Measurements from ENCODE around the gene RAPGEF6. TPM values are rescaled to one million over a fixed set of nuclear protein-coding genes. Genes with fewer than 3 reads are reported as not detected.
A peak's percentile ranks its signal among the peaks of the same experiment; 100 is the strongest.

RAPGEF6 gene
- total RNA-seq, 1 experiment from 2014 or later: 9.7 TPM

DNA sequence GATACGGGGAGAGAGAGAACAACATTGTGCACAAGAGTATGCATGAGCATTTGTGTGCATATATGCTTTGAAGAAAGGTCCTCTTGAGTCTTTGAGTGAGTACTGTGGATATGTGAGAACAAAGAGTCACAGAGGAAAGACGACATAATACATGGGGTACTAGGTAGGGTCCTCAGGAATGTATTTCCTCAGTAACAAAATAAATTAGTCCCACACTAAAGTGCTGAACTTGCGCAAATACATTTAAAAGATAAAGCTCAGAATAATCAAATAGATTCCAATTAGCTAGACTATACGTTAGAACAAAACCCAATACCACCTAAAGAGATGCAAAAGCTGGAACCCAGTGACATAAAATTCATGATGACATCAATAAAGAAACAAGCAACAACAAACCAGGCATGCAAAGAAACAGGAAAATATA is 70.8 kb downstream of the RAPGEF6 start:
- no peaks in the 10 kb centered on the region for H3K9me3 ChIP-seq (ENCODE audit: low read length)
- no peaks in the 10 kb centered on the region for H3K4me1 ChIP-seq (ENCODE audit: insufficient read depth, low read length)
- intact Hi-C loops (cut with micrococcal nuclease): no loop called here
- DNase-seq: no peak
- ChIA-PET POLR2A (ENCODE audit: unreplicated experiment) (no interaction called here), CTCF (interaction anchor here (0.6 kb wide), 1 partner anchor 78 kb away, joined by 6 read pairs; no protein-coding TSS in a partner anchor)
- H3K36me3 ChIP-seq (ENCODE audit: low read depth, low read length): peaks cover 3% of the 10 kb centered on the region; the same call in 1 of the 2 replicates
- no TSS peak for BruUV-seq (replicated peaks)
- no peaks in the 10 kb centered on the region for H3K9me2 ChIP-seq (replicated peaks; ENCODE audit: low read length)
- no peak for TF ChIP-seq EZH2 (IDR thresholded peaks at IDR 0.05; ENCODE audit: low read length, unreplicated experiment)
- no peak for TF ChIP-seq EZH2phosphoT487 (IDR thresholded peaks at IDR 0.05; ENCODE audit: borderline replicate concordance, low read length)
- TF ChIP-seq, protein P1, sequence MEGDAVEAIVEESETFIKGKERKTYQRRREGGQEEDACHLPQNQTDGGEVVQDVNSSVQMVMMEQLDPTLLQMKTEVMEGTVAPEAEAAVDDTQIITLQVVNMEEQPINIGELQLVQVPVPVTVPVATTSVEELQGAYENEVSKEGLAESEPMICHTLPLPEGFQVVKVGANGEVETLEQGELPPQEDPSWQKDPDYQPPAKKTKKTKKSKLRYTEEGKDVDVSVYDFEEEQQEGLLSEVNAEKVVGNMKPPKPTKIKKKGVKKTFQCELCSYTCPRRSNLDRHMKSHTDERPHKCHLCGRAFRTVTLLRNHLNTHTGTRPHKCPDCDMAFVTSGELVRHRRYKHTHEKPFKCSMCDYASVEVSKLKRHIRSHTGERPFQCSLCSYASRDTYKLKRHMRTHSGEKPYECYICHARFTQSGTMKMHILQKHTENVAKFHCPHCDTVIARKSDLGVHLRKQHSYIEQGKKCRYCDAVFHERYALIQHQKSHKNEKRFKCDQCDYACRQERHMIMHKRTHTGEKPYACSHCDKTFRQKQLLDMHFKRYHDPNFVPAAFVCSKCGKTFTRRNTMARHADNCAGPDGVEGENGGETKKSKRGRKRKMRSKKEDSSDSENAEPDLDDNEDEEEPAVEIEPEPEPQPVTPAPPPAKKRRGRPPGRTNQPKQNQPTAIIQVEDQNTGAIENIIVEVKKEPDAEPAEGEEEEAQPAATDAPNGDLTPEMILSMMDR (conservative IDR thresholded peaks at IDR 0.05; ENCODE audit: low read depth, low read length): no peak
- H3K27me3 ChIP-seq (ENCODE audit: low read length): no peaks in the 10 kb centered on the region
- ATAC-seq: no peak
- H3K4me3 ChIP-seq (ENCODE audit: low read length): no peak overlapping the region
- no peaks in the 10 kb centered on the region for H3F3A ChIP-seq (ENCODE audit: low read length, unreplicated experiment)
- no peak overlapping the region for H2AFZ ChIP-seq (ENCODE audit: low read length)
- no peak overlapping the region for H3K4me2 ChIP-seq (ENCODE audit: low read length)
- H3K79me2 ChIP-seq (ENCODE audit: low read length): 0 out of 2 replicates have a peak, but pooled peaks cover 8% of the 10 kb centered on the region
- H3K27ac ChIP-seq (ENCODE audit: low read length): no peak overlapping the region
- no peaks in the 10 kb centered on the region for H4K20me1 ChIP-seq (ENCODE audit: low read length)
- H3K9ac ChIP-seq (ENCODE audit: low read length): no peak overlapping the region

DNA sequence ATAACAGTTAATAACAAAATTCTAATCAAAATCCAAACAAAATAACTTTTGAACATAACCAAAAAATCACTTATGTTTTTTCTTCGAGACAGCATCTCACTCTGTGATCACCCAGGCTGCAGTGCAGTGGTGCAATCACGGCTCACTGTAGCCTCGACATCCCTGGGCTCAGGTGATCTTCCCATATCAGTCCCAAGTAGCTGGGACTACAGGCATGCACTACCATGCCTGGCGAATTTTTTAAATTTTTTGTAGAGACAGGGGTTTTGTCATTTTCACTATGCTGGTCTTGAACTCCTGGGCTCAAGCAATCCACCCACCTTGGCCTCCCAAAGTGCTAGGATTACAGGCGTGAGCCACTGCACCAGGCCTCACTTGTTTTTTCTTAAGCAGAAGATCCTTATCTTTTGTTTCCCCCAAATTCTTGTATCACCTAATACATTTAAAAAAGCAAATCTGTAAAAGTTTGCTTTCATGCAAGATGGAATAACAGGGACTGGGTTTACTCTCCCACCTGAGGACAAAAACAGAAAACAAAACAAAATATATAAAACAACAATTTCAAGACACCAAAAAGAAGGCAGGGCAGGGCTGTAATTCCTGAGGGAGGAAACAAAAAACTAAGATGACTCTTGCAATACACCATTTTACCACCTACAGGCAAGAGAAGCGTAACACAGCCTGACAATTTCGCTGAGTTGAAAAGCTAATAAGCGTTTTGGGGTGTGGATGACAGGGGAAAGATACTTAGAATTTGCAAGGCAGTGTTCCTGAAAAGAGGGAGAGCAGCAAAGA is 71.4 kb downstream of the RAPGEF6 start:
- DNase-seq (no peak), ATAC-seq (no peak)
- H3K27ac ChIP-seq (ENCODE audit: low read length): no peak overlapping the region
- ChIA-PET POLR2A (ENCODE audit: unreplicated experiment) (no interaction called here), CTCF (interaction anchor here (0.6 kb wide), 1 partner anchor 77 kb away, joined by 6 read pairs; no protein-coding TSS in a partner anchor)
- no peak for TF ChIP-seq EZH2phosphoT487 (IDR thresholded peaks at IDR 0.05; ENCODE audit: borderline replicate concordance, low read length)
- no peak for TF ChIP-seq EZH2 (IDR thresholded peaks at IDR 0.05; ENCODE audit: low read length, unreplicated experiment)
- TF ChIP-seq, protein P1 (conservative IDR thresholded peaks at IDR 0.05; ENCODE audit: low read depth, low read length): peak; percentile 10; the same call in 1 of the 2 replicates
- no peak overlapping the region for H3K4me2 ChIP-seq (ENCODE audit: low read length)
- peaks cover 3% of the 10 kb centered on the region; the same call in 1 of the 2 replicates for H3K36me3 ChIP-seq (ENCODE audit: low read depth, low read length)
- H3K9me2 ChIP-seq (replicated peaks; ENCODE audit: low read length): no peaks in the 10 kb centered on the region
- H4K20me1 ChIP-seq (ENCODE audit: low read length): no peaks in the 10 kb centered on the region
- H3F3A ChIP-seq (ENCODE audit: low read length, unreplicated experiment): no peaks in the 10 kb centered on the region
- H3K4me1 ChIP-seq (ENCODE audit: insufficient read depth, low read length): no peaks in the 10 kb centered on the region
- no peak overlapping the region for H2AFZ ChIP-seq (ENCODE audit: low read length)
- H3K4me3 ChIP-seq (ENCODE audit: low read length): no peak overlapping the region
- intact Hi-C loops (cut with micrococcal nuclease): no loop called here
- H3K27me3 ChIP-seq (ENCODE audit: low read length): no peaks in the 10 kb centered on the region
- BruUV-seq (replicated peaks): no TSS peak
- H3K79me2 ChIP-seq (ENCODE audit: low read length): 0 out of 2 replicates have a peak, but pooled peaks cover 8% of the 10 kb centered on the region
- no peak overlapping the region for H3K9ac ChIP-seq (ENCODE audit: low read length)
- no peaks in the 10 kb centered on the region for H3K9me3 ChIP-seq (ENCODE audit: low read length)

DNA sequence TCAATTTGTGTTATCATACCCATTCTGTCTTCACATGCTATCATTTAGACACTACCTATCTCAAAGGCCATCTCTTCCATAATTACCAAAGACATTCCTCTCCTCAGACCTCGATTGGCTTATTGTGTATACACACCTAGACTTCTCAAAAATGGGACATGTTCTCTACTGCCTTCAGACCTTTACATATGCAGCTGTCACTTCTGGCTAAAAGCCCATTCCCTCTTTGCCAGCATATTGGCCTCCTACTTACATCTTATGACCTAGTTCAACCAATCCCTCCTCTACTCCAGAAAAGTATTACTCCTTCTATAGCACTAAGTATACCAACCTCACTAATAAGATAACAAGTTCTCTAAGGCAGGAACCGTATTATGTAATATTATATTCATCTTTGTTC is 84.4 kb downstream of the RAPGEF6 start:
- no peaks in the 10 kb centered on the region for H3K4me1 ChIP-seq (ENCODE audit: insufficient read depth, low read length)
- ChIA-PET CTCF (no interaction called here), POLR2A (ENCODE audit: unreplicated experiment) (no interaction called here)
- H3K79me2 ChIP-seq (ENCODE audit: low read length): no peaks in the 10 kb centered on the region
- H3K27me3 ChIP-seq (ENCODE audit: low read length): no peaks in the 10 kb centered on the region
- no peak overlapping the region for H2AFZ ChIP-seq (ENCODE audit: low read length)
- H3K9me3 ChIP-seq (ENCODE audit: low read length): no peaks in the 10 kb centered on the region
- H3K27ac ChIP-seq (ENCODE audit: low read length): no peak overlapping the region
- H3F3A ChIP-seq (ENCODE audit: low read length, unreplicated experiment): no peaks in the 10 kb centered on the region
- H3K36me3 ChIP-seq (ENCODE audit: low read depth, low read length): no peaks in the 10 kb centered on the region
- no peak overlapping the region for H3K4me2 ChIP-seq (ENCODE audit: low read length)
- ATAC-seq: no peak
- BruUV-seq (replicated peaks): no TSS peak
- TF ChIP-seq EZH2phosphoT487 (IDR thresholded peaks at IDR 0.05; ENCODE audit: borderline replicate concordance, low read length) (no peak), EZH2 (IDR thresholded peaks at IDR 0.05; ENCODE audit: low read length, unreplicated experiment) (no peak)
- TF ChIP-seq, protein P1 (conservative IDR thresholded peaks at IDR 0.05; ENCODE audit: low read depth, low read length): no peak
- H4K20me1 ChIP-seq (ENCODE audit: low read length): no peaks in the 10 kb centered on the region
- H3K9me2 ChIP-seq (replicated peaks; ENCODE audit: low read length): no peaks in the 10 kb centered on the region
- intact Hi-C loops (cut with micrococcal nuclease): no loop called here
- no peak overlapping the region for H3K9ac ChIP-seq (ENCODE audit: low read length)
- DNase-seq: no peak
- no peak overlapping the region for H3K4me3 ChIP-seq (ENCODE audit: low read length)
